GM23248 (cell line): ENCODE results near the gene DELE1.

Experiments
- EZH2 ChIP-seq: fragments of 200-600 bp; sonication (generic); IDR thresholded peaks from 2 replicates; pipeline ENCODE4 v1.6.1; 2018; ENCODE audit warnings: antibody characterized with exemption, mild to moderate bottlenecking; ENCODE audit not compliant: insufficient read depth, poor library complexity, severe bottlenecking
- EZH2phosphoT487 ChIP-seq: fragments of 200-600 bp; sonication (generic); IDR thresholded peaks from 2 replicates; pipeline ENCODE4 v1.6.1; 2018; ENCODE audit warnings: antibody characterized with exemption, moderate library complexity, mild to moderate bottlenecking, low read depth; ENCODE audit not compliant: insufficient read depth

GRCh38 chr5:141966963-141967333 is 43.3 kb downstream of the DELE1 start:
- TF ChIP-seq EZH2 (no peak), EZH2phosphoT487 (no peak)
